UCSD-AML1 (cell line): ENCODE data around the gene RNF113B.

Experiments
- DNase-seq: peaks from one replicate; lab custom pipeline; 2025; ENCODE audit not compliant: unreplicated experiment; lab: John Stamatoyannopoulos, UW

The RNF113B gene

DNA sequence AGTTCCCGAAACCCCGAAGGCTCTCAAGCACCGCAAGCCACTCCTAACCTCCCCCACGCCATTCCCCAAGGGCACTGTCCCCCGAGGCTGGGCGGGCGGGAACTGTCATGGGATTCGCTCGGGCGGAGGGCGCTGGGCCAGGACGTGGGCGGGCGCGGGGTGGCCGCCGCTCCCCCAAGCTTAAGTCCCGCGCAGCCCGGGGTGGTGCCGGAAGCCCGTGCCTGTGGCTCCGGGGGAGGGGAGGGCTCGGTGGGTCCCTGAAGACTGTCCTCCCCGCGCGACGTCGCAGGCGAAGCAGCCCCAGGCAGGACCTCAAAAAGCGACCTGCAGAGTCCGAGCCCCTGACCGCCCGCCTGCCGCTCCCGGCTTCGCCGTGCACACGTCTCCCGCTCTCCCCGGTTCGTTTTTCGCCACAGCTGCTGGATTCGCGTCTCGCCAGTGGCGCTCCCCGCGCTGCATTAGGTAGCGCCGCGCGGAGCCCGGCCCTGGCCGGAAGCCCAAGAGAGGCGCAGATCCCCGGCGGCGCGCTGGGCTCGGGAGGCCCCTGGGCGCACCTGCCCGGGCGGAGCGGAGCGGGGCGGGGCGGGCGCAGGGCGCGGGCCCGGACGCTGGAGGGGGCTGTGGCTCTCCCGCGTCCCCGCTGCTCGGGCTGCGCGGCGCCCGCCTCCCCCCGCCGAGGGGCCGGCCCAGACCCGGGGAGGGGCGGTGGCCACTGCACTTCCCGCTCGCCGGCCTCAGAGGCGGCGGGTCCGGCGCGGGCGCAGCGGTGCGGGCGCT, 34.5 kb downstream of the RNF113B start, which contains the start of gene FARP1:
FARP1 (plus strand) TSS at position 715 of the 777 bp plus-strand sequence. CDS start 70,149 bp downstream, outside the sequence.
- DNase-seq: peak; percentile 13

GRCh38 chr13:98141509-98142379, 35.3 kb downstream of the RNF113B start:
- DNase-seq: no peak

GRCh38 chr13:98141091-98141490, 36.0 kb downstream of the RNF113B start:
- no peak for DNase-seq

- no peak for DNase-seq
Measured at GRCh38 chr13:98134901-98135300, 42.2 kb downstream of the RNF113B start.

DNA sequence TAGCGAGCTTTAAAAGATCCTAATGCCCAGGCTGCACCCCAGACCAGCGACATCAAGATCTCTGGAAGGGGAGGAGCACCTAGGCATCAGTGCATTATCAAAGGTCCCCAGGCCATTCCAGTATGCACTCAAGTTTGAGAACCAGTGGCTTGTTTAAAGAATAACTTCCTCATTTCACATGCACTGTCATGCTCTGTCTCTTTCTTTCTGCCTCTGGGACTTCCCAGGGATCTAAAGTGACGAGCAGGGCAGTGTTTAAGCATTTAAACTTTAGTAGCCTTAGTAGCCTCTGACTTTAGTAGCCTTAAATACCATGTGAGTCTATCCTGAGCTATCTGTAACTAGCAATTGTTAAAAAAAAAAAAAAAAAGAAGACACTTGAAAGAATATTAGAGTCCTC, 43.1 kb downstream of the RNF113B start:
- no peak for DNase-seq

DNA sequence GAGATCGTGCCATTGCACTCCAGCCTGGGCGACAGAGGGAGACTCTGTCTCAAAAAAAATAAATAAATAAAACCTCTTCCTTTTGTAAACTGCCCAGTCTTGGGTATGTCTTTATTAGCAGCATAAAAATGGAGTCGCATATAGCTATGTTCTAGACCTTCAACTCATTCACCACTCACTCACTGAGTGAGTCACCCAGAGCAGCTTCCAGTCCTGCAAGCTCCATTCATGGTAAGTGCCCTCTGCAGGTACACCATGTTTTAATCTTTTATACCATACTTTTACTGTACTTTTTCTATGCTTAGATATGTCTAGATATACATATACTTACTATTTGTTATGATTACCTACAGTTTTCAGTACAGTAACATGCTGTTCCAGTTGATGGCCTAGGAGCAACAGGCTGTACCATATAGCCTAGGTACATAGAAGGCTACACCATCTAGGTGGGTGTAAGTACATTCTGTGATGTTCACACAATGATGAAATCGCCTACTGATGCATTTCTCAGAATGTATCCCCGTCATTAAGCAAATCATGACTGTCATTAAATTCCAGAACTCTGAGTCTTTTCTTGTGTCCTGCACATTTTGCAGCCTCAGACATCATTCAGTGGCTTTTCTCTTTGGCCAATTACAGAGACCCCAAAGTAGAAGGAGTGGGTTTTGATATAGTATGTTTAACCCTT, 47.9 kb downstream of the RNF113B start:
- DNase-seq: no peak
